Measurements from ENCODE around the gene DIS3L2. TPM values are rescaled to one million over a fixed set of nuclear protein-coding genes. Genes with fewer than 3 reads are reported as not detected.

DIS3L2 gene
- total RNA-seq, 1 experiment from 2014 or later: 28.5 TPM

DNA sequence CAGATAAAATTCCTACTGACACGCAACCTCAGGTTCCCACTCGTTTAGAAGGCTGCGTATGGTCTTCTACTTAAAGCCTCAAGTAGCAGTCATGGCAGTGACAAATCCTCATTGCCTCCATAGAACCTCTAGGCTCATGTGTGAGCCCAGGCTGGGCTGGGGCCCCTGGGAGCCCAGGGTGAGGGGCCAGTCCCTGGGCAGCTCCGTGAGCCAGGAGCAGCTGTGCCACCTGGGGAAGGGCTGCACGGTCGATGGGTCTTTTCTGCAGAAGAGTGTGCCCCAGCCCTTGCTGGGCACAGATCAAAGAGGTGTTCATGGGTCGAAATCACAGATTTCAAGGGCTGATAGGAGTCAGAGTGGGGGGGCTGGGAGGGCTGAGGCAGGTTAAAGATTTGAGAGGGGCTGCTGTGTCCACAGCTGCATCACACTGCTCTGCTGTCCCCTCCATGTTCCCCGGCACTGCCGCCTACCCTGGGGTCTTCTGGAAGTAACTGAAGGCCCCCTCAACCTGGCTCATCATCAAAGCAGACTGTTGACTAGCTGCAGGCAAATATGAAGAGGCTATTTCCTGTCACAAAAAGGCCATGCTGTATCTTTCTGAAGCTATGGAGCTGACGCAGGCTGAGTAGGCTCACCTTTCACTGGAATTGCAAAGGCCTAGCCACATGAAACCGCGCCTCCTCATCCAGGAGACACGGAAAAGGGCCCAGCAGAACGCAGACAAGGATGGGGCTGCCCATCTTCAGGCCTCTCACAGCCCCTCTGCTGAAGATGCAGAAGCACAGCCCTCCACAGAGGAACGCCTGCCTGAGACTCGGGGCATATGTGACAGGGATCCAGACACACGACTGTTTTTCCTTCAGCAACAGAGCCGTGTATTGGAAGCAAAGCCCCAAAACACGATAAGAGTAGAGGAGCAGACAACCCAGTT lies 381.4 kb downstream of the DIS3L2 start (continued):
- no peak for TF ChIP-seq ARID4B (CRISPR knock-in tag; IDR thresholded peaks at IDR 0.05; ENCODE audit: borderline replicate concordance)

- DNase-seq (ENCODE audit: low spot score) (peak; percentile 1), ATAC-seq (no peak)
- Mint-ChIP-seq H3K4me1 (peaks cover 3% of the 10 kb centered on the region), H3K9me3 (no peaks in the 10 kb centered on the region), H3K27me3 (ENCODE audit: low read depth) (peaks cover 21% of the 10 kb centered on the region), H3K27ac (no peak overlapping the region), H3K4me3 (no peak overlapping the region), H3K36me3 (no peaks in the 10 kb centered on the region)
- no peak for TF ChIP-seq ZNF396 (CRISPR knock-in tag; IDR thresholded peaks at IDR 0.05; ENCODE audit: borderline replicate concordance)
- no peak for TF ChIP-seq ZBTB21 (CRISPR knock-in tag; IDR thresholded peaks at IDR 0.05; ENCODE audit: borderline replicate concordance)
- no peak for TF ChIP-seq ATF2 (CRISPR knock-in tag; IDR thresholded peaks at IDR 0.05; ENCODE audit: borderline replicate concordance, low read depth)
- CTCF ChIA-PET: interaction anchor here (1.0 to 6.1 kb wide), 4 partner anchors 8 to 418 kb away, joined by 3 to 78 read pairs (median 6); no protein-coding TSS in a partner anchor
- POLR2A ChIA-PET: no interaction called here
Measured at GRCh38 chr2:232343821-232344220, 382.3 kb downstream of the DIS3L2 start.

DNA sequence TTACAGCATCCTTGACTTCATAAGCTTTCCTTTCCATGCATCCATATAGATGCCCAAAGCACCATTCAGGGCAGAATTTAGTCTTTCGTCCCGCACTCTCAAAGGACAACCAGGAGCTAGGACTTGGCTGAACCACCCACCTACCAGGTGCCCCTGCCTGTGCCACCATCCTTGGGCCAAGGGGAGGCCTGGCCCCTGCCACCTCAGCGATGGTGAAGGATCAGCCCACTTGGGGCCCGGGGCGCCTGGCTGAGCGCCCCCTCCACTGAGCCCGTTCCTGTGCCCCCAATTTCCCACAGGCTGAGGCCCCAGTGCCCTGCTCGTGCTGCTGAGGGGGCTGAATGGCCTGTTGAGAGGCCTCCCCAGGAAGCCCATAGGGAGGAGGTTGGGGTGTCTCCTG lies 383.7 kb downstream of the DIS3L2 start:
- DNase-seq (ENCODE audit: low spot score) (peak; percentile 3), ATAC-seq (no peak)
- no peaks in the 10 kb centered on the region for H3K9me3 Mint-ChIP-seq
- H3K27me3 Mint-ChIP-seq (ENCODE audit: low read depth): peaks cover 36% of the 10 kb centered on the region
- ChIA-PET CTCF (interaction anchor here (1.0 to 1.7 kb wide), 3 partner anchors 10 to 52 kb away, joined by 4 to 5 read pairs (median 4); no protein-coding TSS in a partner anchor), POLR2A (no interaction called here)
- H3K27ac Mint-ChIP-seq: no peak overlapping the region
- H3K4me1 Mint-ChIP-seq: no peaks in the 10 kb centered on the region
- H3K4me3 Mint-ChIP-seq: no peak overlapping the region
- no peaks in the 10 kb centered on the region for H3K36me3 Mint-ChIP-seq
- TF ChIP-seq ZNF121 (CRISPR knock-in tag; IDR thresholded peaks at IDR 0.05) (no peak), NFYB (CRISPR knock-in tag; conservative IDR thresholded peaks at IDR 0.05; ENCODE audit: low read depth) (no peak)

- H3K36me3 Mint-ChIP-seq: no peaks in the 10 kb centered on the region
- ChIA-PET CTCF (no interaction called here), POLR2A (no interaction called here)
- peaks cover 56% of the 10 kb centered on the region for H3K27me3 Mint-ChIP-seq (ENCODE audit: low read depth)
- ATAC-seq (no peak), DNase-seq (ENCODE audit: low spot score) (no peak)
- H3K27ac Mint-ChIP-seq: no peak overlapping the region
- H3K9me3 Mint-ChIP-seq: no peaks in the 10 kb centered on the region
- H3K4me1 Mint-ChIP-seq: no peaks in the 10 kb centered on the region
- H3K4me3 Mint-ChIP-seq: no peak overlapping the region
- TF ChIP-seq TEAD1 (CRISPR knock-in tag; IDR thresholded peaks at IDR 0.05) (no peak), NFATC4 (CRISPR knock-in tag; IDR thresholded peaks at IDR 0.05) (no peak), FOXP1 (CRISPR knock-in tag; IDR thresholded peaks at IDR 0.05; ENCODE audit: borderline replicate concordance) (no peak), USF2 (CRISPR knock-in tag; IDR thresholded peaks at IDR 0.05) (no peak), ERG (CRISPR knock-in tag; IDR thresholded peaks at IDR 0.05) (no peak), ZNF232 (CRISPR knock-in tag; IDR thresholded peaks at IDR 0.05) (no peak), GABPB1 (CRISPR knock-in tag; IDR thresholded peaks at IDR 0.05) (no peak), MLX (CRISPR knock-in tag; IDR thresholded peaks at IDR 0.05) (no peak), NR1H2 (CRISPR knock-in tag; IDR thresholded peaks at IDR 0.05) (no peak), NR2C2 (CRISPR knock-in tag; IDR thresholded peaks at IDR 0.05) (no peak)
- TF ChIP-seq, protein P1, sequence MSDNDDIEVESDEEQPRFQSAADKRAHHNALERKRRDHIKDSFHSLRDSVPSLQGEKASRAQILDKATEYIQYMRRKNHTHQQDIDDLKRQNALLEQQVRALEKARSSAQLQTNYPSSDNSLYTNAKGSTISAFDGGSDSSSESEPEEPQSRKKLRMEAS (CRISPR knock-in tag; IDR thresholded peaks at IDR 0.05): no peak
- TF ChIP-seq, protein P2, sequence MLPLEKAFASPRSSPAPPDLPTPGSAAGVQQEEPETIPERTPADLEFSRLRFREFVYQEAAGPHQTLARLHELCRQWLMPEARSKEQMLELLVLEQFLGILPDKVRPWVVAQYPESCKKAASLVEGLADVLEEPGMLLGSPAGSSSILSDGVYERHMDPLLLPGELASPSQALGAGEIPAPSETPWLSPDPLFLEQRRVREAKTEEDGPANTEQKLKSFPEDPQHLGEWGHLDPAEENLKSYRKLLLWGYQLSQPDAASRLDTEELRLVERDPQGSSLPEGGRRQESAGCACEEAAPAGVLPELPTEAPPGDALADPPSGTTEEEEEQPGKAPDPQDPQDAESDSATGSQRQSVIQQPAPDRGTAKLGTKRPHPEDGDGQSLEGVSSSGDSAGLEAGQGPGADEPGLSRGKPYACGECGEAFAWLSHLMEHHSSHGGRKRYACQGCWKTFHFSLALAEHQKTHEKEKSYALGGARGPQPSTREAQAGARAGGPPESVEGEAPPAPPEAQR (CRISPR knock-in tag; IDR thresholded peaks at IDR 0.05): no peak
Measured at GRCh38 chr2:232347369-232347768, 385.9 kb downstream of the DIS3L2 start.

Data from WTC11 (cell line).